AG10803 (cell line): ENCODE measurements around the gene FBXO11.

Source experiments
- DNase-seq: peaks from one replicate; pipeline ENCODE4 v3.0.0; 2010; ENCODE audit warnings: low read depth
- H3K4me3 ChIP-seq: 2 replicates; pipeline ENCODE4 v1.5.1; 2011; ENCODE audit warnings: mild to moderate bottlenecking, low read length, control low read depth
- CTCF ChIP-seq: conservative IDR thresholded peaks from 2 replicates; pipeline ENCODE4 v1.5.1; 2011; ENCODE audit warnings: mild to moderate bottlenecking, low read length, control low read depth, inconsistent platforms

FBXO11 gene

GRCh38 chr2:47751856-47752414 is 154.4 kb downstream of the FBXO11 start:
- TF ChIP-seq CTCF: no peak
- no peak overlapping the region for H3K4me3 ChIP-seq
- no peak for DNase-seq

- TF ChIP-seq CTCF: no peak
- H3K4me3 ChIP-seq: no peak overlapping the region
- DNase-seq: no peak
Measured at GRCh38 chr2:47747878-47748277, 158.4 kb downstream of the FBXO11 start.

GRCh38 chr2:47744074-47744473 is 162.2 kb downstream of the FBXO11 start:
- H3K4me3 ChIP-seq: no peak overlapping the region
- TF ChIP-seq CTCF: no peak
- DNase-seq: no peak

- no peak for TF ChIP-seq CTCF
- DNase-seq: no peak
- H3K4me3 ChIP-seq: no peak overlapping the region
Measured at GRCh38 chr2:47741637-47742036, 164.7 kb downstream of the FBXO11 start.

GRCh38 chr2:47741101-47741500 is 165.2 kb downstream of the FBXO11 start:
- DNase-seq: no peak
- no peak overlapping the region for H3K4me3 ChIP-seq
- TF ChIP-seq CTCF: no peak
